Natural killer cell (primary cell): ENCODE results near the gene INSL3. TPM values are rescaled to one million over a fixed set of nuclear protein-coding genes. Genes with fewer than 3 reads are reported as not detected.

Experiments
- ATAC-seq, 3 donors: fragments of 150-1000 bp in 2 of 3; fragments of 200-7000 bp in 1 of 3; cut with Tn5 transposase; 1 replicate in 1 of 3; 2 replicates in 2 of 3; pipeline ENCODE4 v1.10.0; 2021; ENCODE audit warnings: mild to moderate bottlenecking in 2 of 3, moderate library complexity in 2 of 3
- DNase-seq, 2 donors: peaks; one replicate each; pipeline versions ENCODE4 v3.0.0 to v3.0.0-alpha.2; 2013 to 2021; ENCODE audit warnings: mixed read lengths in 1 of 2
- H3K27ac ChIP-seq: one replicate; pipeline ENCODE4 v1.5.1; 2013; ENCODE audit warnings: mild to moderate bottlenecking, low read length
- H3K27me3 ChIP-seq: one replicate; pipeline ENCODE4 v1.6.1; 2013; ENCODE audit warnings: low read length; ENCODE audit not compliant: control insufficient read depth, insufficient read depth
- H3K36me3 ChIP-seq: one replicate; pipeline ENCODE4 v1.6.1; 2013; ENCODE audit warnings: low read length; ENCODE audit not compliant: control insufficient read depth, insufficient read depth
- H3K4me1 ChIP-seq: one replicate; pipeline ENCODE4 v1.6.1; 2013; ENCODE audit warnings: low read length; ENCODE audit not compliant: control insufficient read depth, insufficient read depth
- H3K4me3 ChIP-seq: one replicate; pipeline ENCODE4 v1.5.1; 2013; ENCODE audit warnings: low read length
- H3K9me3 ChIP-seq: one replicate; pipeline ENCODE4 v1.6.1; 2013; ENCODE audit warnings: low read length; ENCODE audit not compliant: control insufficient read depth, insufficient read depth
- H3K27ac Mint-ChIP-seq, 2 donors: one replicate each; pipeline ENCODE4 v1.8.0; 2022; ENCODE audit warnings: mild to moderate bottlenecking in 2 of 2, mixed read lengths in 2 of 2, moderate library complexity in 1 of 2
- H3K27me3 Mint-ChIP-seq, 2 donors: one replicate each; pipeline ENCODE4 v1.8.0; 2022; ENCODE audit warnings: low read depth in 2 of 2, mixed read lengths in 2 of 2
- H3K36me3 Mint-ChIP-seq: one replicate; pipeline ENCODE4 v1.8.0; 2022; ENCODE audit warnings: mixed read lengths
- H3K4me1 Mint-ChIP-seq, 2 donors: one replicate each; pipeline ENCODE4 v1.8.0; 2022; ENCODE audit warnings: mixed read lengths in 2 of 2
- H3K4me3 Mint-ChIP-seq: one replicate; pipeline ENCODE4 v1.8.0; 2022; ENCODE audit warnings: mild to moderate bottlenecking, moderate library complexity, mixed read lengths
- H3K9me3 Mint-ChIP-seq, 2 donors: one replicate each; pipeline ENCODE4 v1.8.0; 2022; ENCODE audit warnings: mixed read lengths in 2 of 2
- WGBS: methylation state at CpG from one replicate; pipeline ENCODE4 v1.1.7; 2013; ENCODE audit warnings: missing lambda C conversion rate; ENCODE audit not compliant: insufficient coverage; 5-methylcytosine and 5-hydroxymethylcytosine counted together
- intact Hi-C: fragments of 100-400 bp; cut with micrococcal nuclease; formaldehyde crosslinking; loops from one replicate; pipeline ENCODE4 v1.14.2; 2022
- total RNA-seq, 4 donors: library from RNA; stranded (reverse); fragments of 120-200 nt in 1 of 4; gene quantifications; one replicate each; pipeline versions ENCODE4 v1.2.3 to v1.2.4, GENCODE V29; 2013 to 2022
- TF ChIP-seq, protein P1 (sequence below): fragments of 200-600 bp; IDR thresholded peaks from one replicate; pipeline ENCODE4 v1.8.0; 2022; ENCODE audit warnings: antibody characterized with exemption

INSL3 gene
- total RNA-seq, 3 donors from 2014 or later (not counting 1 experiment from before 2014, with no cell fraction given): 1.5 to 2.9 (median 1.7) TPM

DNA sequence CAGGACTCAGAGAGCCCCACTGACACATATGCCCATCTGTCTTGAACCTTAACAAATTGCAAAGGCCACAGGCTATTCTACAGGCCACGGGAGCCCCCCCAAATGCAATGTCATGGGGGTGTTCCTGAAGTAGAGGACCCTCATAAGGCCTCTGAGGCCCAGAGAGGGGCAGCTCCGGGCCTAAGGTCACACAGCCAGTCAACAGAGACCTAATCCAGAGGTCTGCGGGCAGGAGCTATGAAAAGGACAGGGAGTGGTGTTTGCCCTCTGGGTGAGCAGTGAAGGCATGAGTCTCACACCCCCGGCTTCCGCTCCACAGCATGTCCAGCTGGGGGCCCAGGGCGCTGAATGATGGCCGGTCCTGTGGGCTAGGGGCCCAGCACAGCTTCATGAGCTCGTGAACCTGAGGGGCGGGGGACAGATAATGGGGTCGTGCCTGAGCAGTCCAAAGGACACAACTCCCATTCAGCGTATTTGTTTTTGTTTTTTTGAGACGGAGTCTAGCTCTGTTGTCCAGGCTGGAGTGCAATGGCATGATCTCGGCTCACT is 5.3 kb upstream of the INSL3 start:
- Mint-ChIP-seq H3K36me3 (no peaks in the 10 kb centered on the region), H3K9me3 (no peaks in the 10 kb centered on the region), H3K4me1 (peaks cover 0 to 12% of the 10 kb centered on the region in 2 donors), H3K4me3 (no peak overlapping the region), H3K27ac (no peak overlapping the region), H3K27me3 (no peaks in the 10 kb centered on the region)
- ATAC-seq (no peak), DNase-seq (no peak)
- Histone ChIP-seq H3K36me3 (peaks cover 35% of the 10 kb centered on the region), H3K4me1 (no peaks in the 10 kb centered on the region), H3K9me3 (no peaks in the 10 kb centered on the region), H3K27ac (no peak overlapping the region), H3K27me3 (no peaks in the 10 kb centered on the region), H3K4me3 (no peak overlapping the region)
- TF ChIP-seq, protein P1, sequence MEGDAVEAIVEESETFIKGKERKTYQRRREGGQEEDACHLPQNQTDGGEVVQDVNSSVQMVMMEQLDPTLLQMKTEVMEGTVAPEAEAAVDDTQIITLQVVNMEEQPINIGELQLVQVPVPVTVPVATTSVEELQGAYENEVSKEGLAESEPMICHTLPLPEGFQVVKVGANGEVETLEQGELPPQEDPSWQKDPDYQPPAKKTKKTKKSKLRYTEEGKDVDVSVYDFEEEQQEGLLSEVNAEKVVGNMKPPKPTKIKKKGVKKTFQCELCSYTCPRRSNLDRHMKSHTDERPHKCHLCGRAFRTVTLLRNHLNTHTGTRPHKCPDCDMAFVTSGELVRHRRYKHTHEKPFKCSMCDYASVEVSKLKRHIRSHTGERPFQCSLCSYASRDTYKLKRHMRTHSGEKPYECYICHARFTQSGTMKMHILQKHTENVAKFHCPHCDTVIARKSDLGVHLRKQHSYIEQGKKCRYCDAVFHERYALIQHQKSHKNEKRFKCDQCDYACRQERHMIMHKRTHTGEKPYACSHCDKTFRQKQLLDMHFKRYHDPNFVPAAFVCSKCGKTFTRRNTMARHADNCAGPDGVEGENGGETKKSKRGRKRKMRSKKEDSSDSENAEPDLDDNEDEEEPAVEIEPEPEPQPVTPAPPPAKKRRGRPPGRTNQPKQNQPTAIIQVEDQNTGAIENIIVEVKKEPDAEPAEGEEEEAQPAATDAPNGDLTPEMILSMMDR: no peak
- WGBS: 98% methylated on average over 13 of the region's 13 CpGs
- intact Hi-C loops: no loop called here

DNA sequence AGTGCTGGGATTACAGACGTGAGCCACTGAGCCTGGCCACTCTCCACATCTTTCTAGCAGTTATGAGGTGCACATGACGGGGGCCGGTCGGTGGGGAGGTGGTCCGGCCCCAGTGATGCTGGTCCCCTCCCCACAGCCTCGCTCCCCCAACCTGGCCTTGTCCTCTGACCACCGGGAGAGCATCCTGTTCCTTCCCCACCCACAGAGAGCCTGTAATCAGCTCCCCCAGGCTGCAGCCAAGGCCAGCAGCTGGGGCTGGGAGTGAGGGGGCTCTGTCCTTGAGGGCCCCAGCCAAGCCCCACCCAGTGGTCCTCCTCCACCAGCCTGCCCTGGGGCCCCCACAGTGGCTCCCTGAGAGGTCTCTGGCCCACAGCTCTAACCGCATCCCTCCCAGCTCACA is 3.0 kb upstream of the INSL3 start:
- WGBS: 94% methylated on average over 8 of the region's 8 CpGs
- intact Hi-C loops: no loop called here
- no peaks in the 10 kb centered on the region for H3K9me3 Mint-ChIP-seq
- TF ChIP-seq, protein P1: no peak
- ATAC-seq (no peak), DNase-seq (no peak)
- H3K36me3 Mint-ChIP-seq: no peaks in the 10 kb centered on the region
- H3K9me3 ChIP-seq: no peaks in the 10 kb centered on the region
- H3K27me3 ChIP-seq: no peaks in the 10 kb centered on the region
- no peak overlapping the region for H3K4me3 ChIP-seq
- peaks cover 19% of the 10 kb centered on the region for H3K36me3 ChIP-seq
- peak overlapping the region in 1 of 2 donors; percentile 74 for H3K27ac Mint-ChIP-seq
- peaks cover 0 to 6% of the 10 kb centered on the region in 2 donors for H3K4me1 Mint-ChIP-seq
- H3K4me1 ChIP-seq: no peaks in the 10 kb centered on the region
- no peak overlapping the region for H3K27ac ChIP-seq
- H3K4me3 Mint-ChIP-seq: no peak overlapping the region
- no peaks in the 10 kb centered on the region for H3K27me3 Mint-ChIP-seq

GRCh38 chr19:17817668-17818363 is 3.5 kb downstream of the INSL3 start:
- peak in 1 of 3 donors; percentile 7 for ATAC-seq
- no peaks in the 10 kb centered on the region for H3K36me3 ChIP-seq
- no peak overlapping the region for H3K27ac ChIP-seq
- Mint-ChIP-seq H3K9me3 (no peaks in the 10 kb centered on the region), H3K4me1 (no peaks in the 10 kb centered on the region), H3K27me3 (no peaks in the 10 kb centered on the region), H3K27ac (no peak overlapping the region), H3K36me3 (no peaks in the 10 kb centered on the region), H3K4me3 (no peak overlapping the region)
- H3K27me3 ChIP-seq: no peaks in the 10 kb centered on the region
- DNase-seq: no peak
- H3K9me3 ChIP-seq: no peaks in the 10 kb centered on the region
- 87% methylated on average over 12 of the region's 13 CpGs for WGBS
- TF ChIP-seq, protein P1: no peak
- H3K4me1 ChIP-seq: no peaks in the 10 kb centered on the region
- intact Hi-C loops: no loop called here
- H3K4me3 ChIP-seq: no peak overlapping the region
